ENCODE results near the gene SFTPD.
"Not testable (repeated sequence)": the region's sequence is repeated elsewhere in the genome, so short reads cannot be mapped to it uniquely, and the experiment has no call there.

Gene SFTPD

DNA sequence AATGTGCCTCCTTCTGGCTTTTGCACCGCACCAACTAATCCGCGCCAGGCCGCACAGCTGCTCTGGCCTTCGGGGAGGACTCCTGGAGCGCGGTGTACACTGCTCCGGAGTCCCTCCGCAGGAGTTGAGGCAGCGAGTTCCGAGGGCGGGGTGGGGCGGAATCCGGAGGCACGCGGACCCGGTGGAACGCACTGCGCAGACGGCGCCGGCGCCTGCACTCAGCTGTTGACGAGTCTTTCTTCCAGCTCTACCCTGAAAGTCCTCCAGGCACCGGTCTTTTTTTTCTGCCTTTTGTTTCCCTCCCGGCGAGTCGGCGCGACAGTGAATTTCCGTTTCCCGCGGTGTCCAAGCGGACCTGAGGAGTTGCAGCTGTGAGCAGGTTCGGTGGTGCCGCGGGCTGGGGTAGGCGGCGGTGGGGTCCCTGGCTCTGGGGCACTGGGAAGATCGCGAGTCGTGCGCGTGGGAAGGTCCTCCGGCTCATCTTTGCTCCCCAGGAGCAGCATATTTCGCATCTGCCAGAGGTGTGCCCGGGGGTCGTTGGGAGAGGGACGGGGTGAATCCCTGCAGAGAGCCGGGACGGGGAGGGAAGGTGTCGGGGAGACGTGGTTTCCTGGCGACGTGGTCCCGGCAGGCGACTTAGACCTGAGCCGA lies 44.1 kb downstream of the SFTPD start:
- Histone ChIP-seq H3K9me3 (ENCODE audit: insufficient read depth, low read length) (no peaks in the 10 kb centered on the region), H3K4me1 (ENCODE audit: low read length) (no peaks in the 10 kb centered on the region), H3K4me3 (ENCODE audit: low read length) (no peak overlapping the region), H4K20me1 (ENCODE audit: insufficient read depth, low read length) (no peaks in the 10 kb centered on the region), H3K27me3 (ENCODE audit: low read depth, low read length) (no peaks in the 10 kb centered on the region), H2AFZ (ENCODE audit: low read depth, low read length) (no peak overlapping the region), H3K4me2 (ENCODE audit: low read length) (no peak overlapping the region), H3K27ac (ENCODE audit: low read length) (no peak overlapping the region), H3K9ac (ENCODE audit: low read length) (no peak overlapping the region), H3K36me3 (replicated peaks; ENCODE audit: low read depth, low read length) (no peaks in the 10 kb centered on the region), H3K79me2 (ENCODE audit: low read length) (no peaks in the 10 kb centered on the region)
- TF ChIP-seq EZH2phosphoT487 (IDR thresholded peaks at IDR 0.05; ENCODE audit: low read depth): no peak
- TF ChIP-seq, protein P1, sequence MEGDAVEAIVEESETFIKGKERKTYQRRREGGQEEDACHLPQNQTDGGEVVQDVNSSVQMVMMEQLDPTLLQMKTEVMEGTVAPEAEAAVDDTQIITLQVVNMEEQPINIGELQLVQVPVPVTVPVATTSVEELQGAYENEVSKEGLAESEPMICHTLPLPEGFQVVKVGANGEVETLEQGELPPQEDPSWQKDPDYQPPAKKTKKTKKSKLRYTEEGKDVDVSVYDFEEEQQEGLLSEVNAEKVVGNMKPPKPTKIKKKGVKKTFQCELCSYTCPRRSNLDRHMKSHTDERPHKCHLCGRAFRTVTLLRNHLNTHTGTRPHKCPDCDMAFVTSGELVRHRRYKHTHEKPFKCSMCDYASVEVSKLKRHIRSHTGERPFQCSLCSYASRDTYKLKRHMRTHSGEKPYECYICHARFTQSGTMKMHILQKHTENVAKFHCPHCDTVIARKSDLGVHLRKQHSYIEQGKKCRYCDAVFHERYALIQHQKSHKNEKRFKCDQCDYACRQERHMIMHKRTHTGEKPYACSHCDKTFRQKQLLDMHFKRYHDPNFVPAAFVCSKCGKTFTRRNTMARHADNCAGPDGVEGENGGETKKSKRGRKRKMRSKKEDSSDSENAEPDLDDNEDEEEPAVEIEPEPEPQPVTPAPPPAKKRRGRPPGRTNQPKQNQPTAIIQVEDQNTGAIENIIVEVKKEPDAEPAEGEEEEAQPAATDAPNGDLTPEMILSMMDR (IDR thresholded peaks at IDR 0.05; ENCODE audit: low read depth, low read length): no peak

DNA sequence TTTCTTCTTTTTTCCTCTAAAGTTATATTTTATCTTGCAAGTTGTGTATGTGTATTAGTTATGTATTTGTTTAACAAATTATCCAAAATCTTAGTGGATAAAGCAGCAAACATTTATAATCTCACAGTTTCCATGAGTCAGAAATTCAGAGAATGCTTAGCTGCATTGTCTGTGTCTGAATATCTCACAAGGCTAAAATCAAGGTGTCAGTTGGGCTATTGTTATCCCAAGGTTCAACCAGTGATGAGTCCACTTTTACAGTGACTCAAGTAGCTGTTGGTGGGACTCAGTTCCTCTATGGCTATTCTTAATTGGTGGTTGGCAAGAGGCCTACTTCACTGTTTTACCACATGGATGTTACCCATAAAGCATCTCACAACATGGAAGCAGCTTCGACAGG lies 47.3 kb downstream of the SFTPD start:
- not testable (repeated sequence) for H4K20me1 ChIP-seq (ENCODE audit: insufficient read depth, low read length); H3K4me3 ChIP-seq (ENCODE audit: low read length)

DNA sequence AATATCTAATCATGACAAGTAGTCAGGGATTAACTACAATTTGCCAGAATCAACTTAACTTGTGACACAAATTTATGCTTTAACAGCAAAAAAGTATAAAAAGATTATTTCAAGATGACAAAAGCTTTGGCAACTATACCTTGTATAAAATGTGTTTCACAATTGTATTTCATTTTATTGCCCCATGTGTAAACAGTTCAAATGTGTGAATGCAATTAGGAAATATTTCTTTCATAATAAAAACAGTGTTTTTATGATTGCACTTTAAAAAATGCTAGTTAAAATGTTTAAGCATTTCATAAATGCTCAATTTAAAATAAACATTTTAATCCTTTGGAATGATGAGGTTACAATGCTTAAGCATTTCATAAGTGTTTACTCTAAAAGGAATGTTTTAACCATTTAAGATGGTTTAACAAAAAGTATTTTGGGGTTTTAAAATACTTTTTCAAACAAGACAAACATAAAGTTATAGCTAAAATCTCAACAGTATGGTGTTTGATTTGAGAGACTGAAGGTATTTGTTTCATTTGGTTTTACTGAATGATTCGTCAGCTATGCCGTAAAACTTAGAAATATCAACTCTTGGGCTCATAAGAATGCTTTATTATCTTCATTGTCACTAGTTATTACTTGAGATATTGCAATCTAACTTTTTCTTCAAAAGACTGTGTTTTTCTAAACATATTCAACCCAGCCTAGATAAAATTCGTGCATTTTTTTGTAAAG lies 50.1 kb downstream of the SFTPD start:
- no peaks in the 10 kb centered on the region for H4K20me1 ChIP-seq (ENCODE audit: insufficient read depth, low read length)
- no peak overlapping the region for H3K4me2 ChIP-seq (ENCODE audit: low read length)
- no peaks in the 10 kb centered on the region for H3K9me3 ChIP-seq (ENCODE audit: insufficient read depth, low read length)
- no peaks in the 10 kb centered on the region for H3K79me2 ChIP-seq (ENCODE audit: low read length)
- no peak overlapping the region for H3K27ac ChIP-seq (ENCODE audit: low read length)
- H3K27me3 ChIP-seq (ENCODE audit: low read depth, low read length): no peaks in the 10 kb centered on the region
- TF ChIP-seq, protein P1 (IDR thresholded peaks at IDR 0.05; ENCODE audit: low read depth, low read length): no peak
- TF ChIP-seq EZH2phosphoT487 (IDR thresholded peaks at IDR 0.05; ENCODE audit: low read depth): no peak
- no peak overlapping the region for H2AFZ ChIP-seq (ENCODE audit: low read depth, low read length)
- H3K4me1 ChIP-seq (ENCODE audit: low read length): no peaks in the 10 kb centered on the region
- no peak overlapping the region for H3K9ac ChIP-seq (ENCODE audit: low read length)
- no peaks in the 10 kb centered on the region for H3K36me3 ChIP-seq (replicated peaks; ENCODE audit: low read depth, low read length)
- H3K4me3 ChIP-seq (ENCODE audit: low read length): no peak overlapping the region

More for the DNA sequence above, 47.3 kb downstream of the SFTPD start:
- not testable (repeated sequence) for H3K27ac ChIP-seq (ENCODE audit: low read length); H3K79me2 ChIP-seq (ENCODE audit: low read length); H3K9ac ChIP-seq (ENCODE audit: low read length); H3K27me3 ChIP-seq (ENCODE audit: low read depth, low read length); H3K4me1 ChIP-seq (ENCODE audit: low read length); H3K4me2 ChIP-seq (ENCODE audit: low read length); H3K36me3 ChIP-seq (replicated peaks; ENCODE audit: low read depth, low read length); H2AFZ ChIP-seq (ENCODE audit: low read depth, low read length); H3K9me3 ChIP-seq (ENCODE audit: insufficient read depth, low read length)

DNA sequence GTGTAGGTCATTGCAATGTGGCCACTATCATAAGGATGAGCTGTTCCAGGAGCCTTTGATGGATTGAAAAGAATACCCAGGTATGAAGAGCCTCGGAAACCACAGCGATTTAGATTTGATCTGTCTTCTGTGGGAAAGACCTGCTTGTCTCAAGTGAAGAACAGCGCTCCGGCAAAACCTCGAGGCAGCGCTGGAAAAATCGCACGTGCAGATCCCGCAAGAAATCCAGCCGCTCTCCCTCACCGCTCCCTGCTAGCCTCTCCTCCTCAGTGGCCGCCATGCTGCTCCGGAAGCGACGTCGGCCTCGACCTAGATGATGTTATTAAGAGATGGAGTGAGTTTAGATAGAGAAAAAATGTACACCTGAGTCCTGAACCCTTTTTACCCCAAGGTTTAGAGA lies 56.0 kb downstream of the SFTPD start:
- not testable (repeated sequence) for H3K27ac ChIP-seq (ENCODE audit: low read length); H3K27me3 ChIP-seq (ENCODE audit: low read depth, low read length); H2AFZ ChIP-seq (ENCODE audit: low read depth, low read length); H3K4me1 ChIP-seq (ENCODE audit: low read length); H3K9ac ChIP-seq (ENCODE audit: low read length); H3K9me3 ChIP-seq (ENCODE audit: insufficient read depth, low read length); H4K20me1 ChIP-seq (ENCODE audit: insufficient read depth, low read length); H3K4me3 ChIP-seq (ENCODE audit: low read length); H3K36me3 ChIP-seq (replicated peaks; ENCODE audit: low read depth, low read length); H3K79me2 ChIP-seq (ENCODE audit: low read length); H3K4me2 ChIP-seq (ENCODE audit: low read length)

DNA sequence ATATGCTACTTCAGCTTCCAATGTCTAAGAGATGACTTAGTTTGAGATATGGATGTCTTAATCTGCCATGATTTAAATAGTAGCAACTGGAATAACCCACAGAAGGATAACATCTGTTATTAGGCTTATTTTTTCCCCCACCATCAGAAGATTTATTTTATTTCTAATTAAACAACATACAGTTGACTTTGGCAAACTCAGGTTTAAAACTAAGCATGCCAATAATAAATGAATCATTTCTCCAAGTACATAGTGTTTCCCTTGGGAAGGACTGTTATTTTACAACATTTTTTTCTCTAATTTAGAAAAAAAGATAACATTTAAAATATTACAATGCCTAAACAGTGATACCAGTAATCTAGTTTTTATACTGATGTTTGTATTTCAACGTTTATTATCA lies 58.4 kb downstream of the SFTPD start:
- Histone ChIP-seq H3K4me2 (ENCODE audit: low read length) (no peak overlapping the region), H3K9ac (ENCODE audit: low read length) (no peak overlapping the region), H3K27ac (ENCODE audit: low read length) (no peak overlapping the region), H3K9me3 (ENCODE audit: insufficient read depth, low read length) (no peaks in the 10 kb centered on the region), H3K36me3 (replicated peaks; ENCODE audit: low read depth, low read length) (no peaks in the 10 kb centered on the region), H3K4me3 (ENCODE audit: low read length) (no peak overlapping the region), H3K4me1 (ENCODE audit: low read length) (peaks cover 4% of the 10 kb centered on the region), H4K20me1 (ENCODE audit: insufficient read depth, low read length) (no peaks in the 10 kb centered on the region), H3K27me3 (ENCODE audit: low read depth, low read length) (no peaks in the 10 kb centered on the region), H3K79me2 (ENCODE audit: low read length) (no peaks in the 10 kb centered on the region), H2AFZ (ENCODE audit: low read depth, low read length) (no peak overlapping the region)
- no peak for TF ChIP-seq EZH2phosphoT487 (IDR thresholded peaks at IDR 0.05; ENCODE audit: low read depth)
- TF ChIP-seq, protein P1 (IDR thresholded peaks at IDR 0.05; ENCODE audit: low read depth, low read length): no peak

DNA sequence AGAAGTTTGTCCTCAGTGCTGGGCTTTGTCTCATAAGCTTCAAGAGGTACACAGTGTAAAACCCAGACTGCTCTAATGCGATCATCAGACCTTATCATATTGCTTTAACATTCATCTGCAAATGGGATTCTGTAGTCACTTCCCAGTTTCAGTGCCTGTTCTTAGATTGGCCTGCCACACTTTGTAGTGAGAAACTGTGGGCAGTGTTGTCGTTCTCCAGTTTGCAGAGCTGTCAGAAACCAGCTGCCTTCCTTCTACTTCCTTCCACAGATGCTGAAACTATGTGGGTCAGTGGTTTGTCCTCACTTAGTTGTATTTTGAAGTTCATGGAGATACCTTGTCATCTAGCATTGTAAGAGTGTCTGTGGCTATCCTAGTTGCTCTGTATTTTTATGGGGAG lies 59.9 kb downstream of the SFTPD start:
- not testable (repeated sequence) for H3K4me1 ChIP-seq (ENCODE audit: low read length); H3K79me2 ChIP-seq (ENCODE audit: low read length); H2AFZ ChIP-seq (ENCODE audit: low read depth, low read length); H3K9me3 ChIP-seq (ENCODE audit: insufficient read depth, low read length); H3K27ac ChIP-seq (ENCODE audit: low read length); H3K4me3 ChIP-seq (ENCODE audit: low read length); H3K36me3 ChIP-seq (replicated peaks; ENCODE audit: low read depth, low read length); H4K20me1 ChIP-seq (ENCODE audit: insufficient read depth, low read length); H3K27me3 ChIP-seq (ENCODE audit: low read depth, low read length); H3K9ac ChIP-seq (ENCODE audit: low read length); H3K4me2 ChIP-seq (ENCODE audit: low read length)
